ENCODE data around the gene CAPN12.

CAPN12 gene

DNA sequence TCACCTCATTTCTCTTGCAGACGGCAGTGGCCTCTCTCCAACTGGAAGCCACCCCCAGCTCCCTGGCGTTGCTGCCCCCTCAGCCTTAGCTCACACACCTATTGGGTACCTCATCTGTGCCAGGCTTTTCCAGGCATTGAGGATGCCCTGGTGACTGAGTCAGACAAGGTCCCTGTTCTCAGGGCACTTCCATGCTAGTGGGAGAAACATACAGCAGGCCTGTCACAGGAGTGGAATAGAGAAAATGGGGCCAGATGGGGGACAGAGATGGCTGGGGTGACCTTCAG is 33.9 kb downstream of the CAPN12 start:
- H3K36me3 ChIP-seq (ENCODE audit: control insufficient read depth, insufficient read depth, low read length), result peaks cover 48% of the 10 kb centered on the region
- WGBS, 2 experiments, result 92 to 95% methylated on average over 2 of the region's 2 CpGs
- H3K27ac ChIP-seq (ENCODE audit: insufficient read depth, low read depth, low read length, poor library complexity, severe bottlenecking), result no peak overlapping the region
- no peaks in the 10 kb centered on the region for H3K9me3 ChIP-seq (ENCODE audit: control insufficient read depth, low read length)
- H3K27me3 ChIP-seq (ENCODE audit: control insufficient read depth, insufficient read depth, low read length, poor library complexity, severe bottlenecking), result no peaks in the 10 kb centered on the region
- no peak overlapping the region for H3K4me3 ChIP-seq (ENCODE audit: insufficient read depth, low read depth, low read length)
- H3K4me1 ChIP-seq (ENCODE audit: control insufficient read depth, insufficient read depth, low read length), result no peaks in the 10 kb centered on the region

DNA sequence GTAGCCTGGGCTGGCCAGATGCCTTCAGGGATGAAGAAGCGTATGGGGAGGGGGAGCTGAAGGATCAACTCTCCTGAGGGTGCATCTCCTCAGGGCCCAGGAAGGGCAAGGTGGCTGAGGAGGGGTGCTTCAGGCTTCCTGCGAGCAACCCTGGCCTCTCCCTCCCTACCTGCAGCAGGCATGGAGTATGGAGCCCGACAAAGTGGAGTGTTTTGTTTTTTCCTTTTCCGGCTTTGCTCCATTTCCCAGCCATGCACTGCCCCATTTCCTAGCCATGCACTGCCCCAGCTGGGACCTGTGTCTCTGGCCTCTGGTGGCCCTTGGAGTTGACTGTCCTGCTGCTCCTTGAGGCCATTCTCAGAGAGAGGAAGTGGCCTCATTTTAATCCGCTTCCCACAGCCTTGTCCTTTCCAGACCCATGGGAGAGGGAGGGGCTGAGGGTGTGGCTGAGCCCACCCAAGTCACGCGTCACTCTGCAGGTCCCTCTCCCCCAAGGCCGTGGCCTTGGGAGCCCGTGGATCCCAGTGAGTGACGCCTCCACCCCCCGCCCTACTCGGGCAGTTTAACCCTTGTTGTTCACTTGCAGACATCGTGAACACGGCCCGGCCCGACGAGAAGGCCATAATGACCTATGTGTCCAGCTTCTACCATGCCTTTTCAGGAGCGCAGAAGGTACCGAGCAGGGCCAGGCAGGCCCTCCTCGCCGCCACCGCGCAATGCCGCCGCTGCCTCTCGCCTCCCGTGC is 34.4 kb downstream of the CAPN12 start:
- Histone ChIP-seq H3K27me3 (ENCODE audit: control insufficient read depth, insufficient read depth, low read length, poor library complexity, severe bottlenecking) (no peaks in the 10 kb centered on the region), H3K27ac (ENCODE audit: insufficient read depth, low read depth, low read length, poor library complexity, severe bottlenecking) (no peak overlapping the region), H3K9me3 (ENCODE audit: control insufficient read depth, low read length) (no peaks in the 10 kb centered on the region), H3K36me3 (ENCODE audit: control insufficient read depth, insufficient read depth, low read length) (peaks cover 50% of the 10 kb centered on the region), H3K4me1 (ENCODE audit: control insufficient read depth, insufficient read depth, low read length) (no peaks in the 10 kb centered on the region), H3K4me3 (ENCODE audit: insufficient read depth, low read depth, low read length) (no peak overlapping the region)
- WGBS, 2 experiments, result 95% methylated on average over 27 of the region's 27 CpGs

DNA sequence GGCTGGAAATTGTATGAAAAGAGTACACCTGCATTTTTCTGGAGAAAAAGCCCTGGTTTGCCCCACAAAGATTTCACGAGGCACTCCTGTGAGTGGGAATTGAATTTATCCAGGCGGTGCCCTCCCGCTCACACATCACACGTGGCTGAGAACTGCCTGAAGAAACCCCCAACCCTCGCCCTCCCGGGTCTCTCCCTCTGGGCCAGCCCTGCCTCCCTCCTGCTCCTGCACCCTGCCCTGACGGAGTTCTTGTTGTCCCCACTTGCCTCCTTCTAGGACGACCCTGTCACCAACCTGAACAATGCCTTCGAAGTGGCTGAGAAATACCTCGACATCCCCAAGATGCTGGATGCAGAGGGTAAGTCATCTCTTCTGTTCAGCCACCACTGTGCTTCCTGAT is 35.2 kb downstream of the CAPN12 start:
- 93 to 94% methylated on average over 10 of the region's 10 CpGs for WGBS, 2 experiments

DNA sequence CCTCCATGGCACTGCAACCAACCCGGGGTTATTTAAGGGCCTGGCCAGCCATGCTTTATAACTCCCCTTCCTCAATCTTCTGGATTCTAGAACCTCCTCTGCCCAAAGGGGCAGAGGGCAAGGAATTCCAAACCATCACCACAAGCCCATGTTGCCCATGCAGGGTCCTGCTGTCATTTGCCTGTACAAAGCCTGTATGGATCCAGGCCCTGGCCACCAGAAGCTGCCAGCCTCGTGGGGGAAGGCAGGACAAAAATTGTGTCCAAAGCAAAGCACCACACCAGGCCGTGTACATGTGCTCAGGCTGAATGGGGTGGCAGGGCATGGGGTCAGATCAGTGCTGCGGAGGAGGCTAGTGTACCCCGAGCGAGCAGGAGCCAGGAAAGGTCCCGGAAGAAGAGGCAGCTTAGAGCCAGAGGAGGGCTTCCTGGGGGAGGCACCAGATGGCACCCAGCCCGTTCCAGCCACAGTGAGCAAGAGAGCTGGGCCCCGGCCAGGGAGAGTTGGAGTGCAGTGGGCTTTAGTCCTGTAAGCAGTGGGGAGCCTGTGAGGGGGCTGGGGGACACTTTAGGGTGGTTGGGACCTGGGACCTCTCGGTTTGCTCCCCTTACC is 35.8 kb downstream of the CAPN12 start:
- H3K27ac ChIP-seq (ENCODE audit: insufficient read depth, low read depth, low read length, poor library complexity, severe bottlenecking), result no peak overlapping the region
- no peak overlapping the region for H3K4me3 ChIP-seq (ENCODE audit: insufficient read depth, low read depth, low read length)
- 93 to 94% methylated on average over 10 of the region's 10 CpGs for WGBS, 2 experiments
- no peaks in the 10 kb centered on the region for H3K4me1 ChIP-seq (ENCODE audit: control insufficient read depth, insufficient read depth, low read length)
- H3K27me3 ChIP-seq (ENCODE audit: control insufficient read depth, insufficient read depth, low read length, poor library complexity, severe bottlenecking), result no peaks in the 10 kb centered on the region
- H3K9me3 ChIP-seq (ENCODE audit: control insufficient read depth, low read length), result no peaks in the 10 kb centered on the region
- peaks cover 53% of the 10 kb centered on the region for H3K36me3 ChIP-seq (ENCODE audit: control insufficient read depth, insufficient read depth, low read length)

More for the DNA sequence above, 35.2 kb downstream of the CAPN12 start:
- no peak overlapping the region for H3K27ac ChIP-seq (ENCODE audit: insufficient read depth, low read depth, low read length, poor library complexity, severe bottlenecking)
- H3K4me3 ChIP-seq (ENCODE audit: insufficient read depth, low read depth, low read length), result no peak overlapping the region
- H3K27me3 ChIP-seq (ENCODE audit: control insufficient read depth, insufficient read depth, low read length, poor library complexity, severe bottlenecking), result no peaks in the 10 kb centered on the region
- H3K4me1 ChIP-seq (ENCODE audit: control insufficient read depth, insufficient read depth, low read length), result no peaks in the 10 kb centered on the region
- peaks cover 50% of the 10 kb centered on the region for H3K36me3 ChIP-seq (ENCODE audit: control insufficient read depth, insufficient read depth, low read length)
- H3K9me3 ChIP-seq (ENCODE audit: control insufficient read depth, low read length), result no peaks in the 10 kb centered on the region

DNA sequence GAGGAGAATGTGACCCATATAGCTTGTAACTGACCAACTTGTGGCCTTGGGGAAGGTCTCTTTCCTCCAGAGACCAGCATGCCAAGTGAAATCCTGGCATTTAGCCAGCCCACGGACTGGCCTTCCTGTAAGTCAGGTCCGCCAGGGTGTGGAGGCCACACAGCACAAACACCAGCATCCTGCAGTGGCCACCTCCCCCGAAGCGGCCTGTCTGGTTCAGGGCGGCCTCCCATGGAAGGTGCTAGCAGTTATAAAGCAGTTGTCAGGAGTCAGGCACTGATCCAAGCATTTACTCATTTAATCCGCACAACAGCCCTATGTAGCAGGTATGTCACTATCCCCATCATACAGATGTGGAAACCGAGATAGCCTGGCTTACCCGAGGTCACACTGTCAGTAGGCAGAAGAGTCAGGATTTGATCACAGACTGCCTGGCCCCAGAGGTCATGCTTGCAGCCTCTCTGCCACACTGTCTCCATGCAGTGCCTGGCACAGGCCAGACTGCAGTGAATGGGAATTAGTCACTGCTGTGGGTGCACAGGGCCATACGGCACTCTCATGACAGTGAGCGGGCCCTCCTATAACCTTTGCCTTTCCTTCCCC is 36.7 kb downstream of the CAPN12 start:
- no peak overlapping the region for H3K4me3 ChIP-seq (ENCODE audit: insufficient read depth, low read depth, low read length)
- no peaks in the 10 kb centered on the region for H3K4me1 ChIP-seq (ENCODE audit: control insufficient read depth, insufficient read depth, low read length)
- no peak overlapping the region for H3K27ac ChIP-seq (ENCODE audit: insufficient read depth, low read depth, low read length, poor library complexity, severe bottlenecking)
- WGBS, 2 experiments, result 94 to 99% methylated on average over 10 of the region's 10 CpGs
- H3K9me3 ChIP-seq (ENCODE audit: control insufficient read depth, low read length), result no peaks in the 10 kb centered on the region
- no peaks in the 10 kb centered on the region for H3K27me3 ChIP-seq (ENCODE audit: control insufficient read depth, insufficient read depth, low read length, poor library complexity, severe bottlenecking)
- peaks cover 60% of the 10 kb centered on the region for H3K36me3 ChIP-seq (ENCODE audit: control insufficient read depth, insufficient read depth, low read length)

DNA sequence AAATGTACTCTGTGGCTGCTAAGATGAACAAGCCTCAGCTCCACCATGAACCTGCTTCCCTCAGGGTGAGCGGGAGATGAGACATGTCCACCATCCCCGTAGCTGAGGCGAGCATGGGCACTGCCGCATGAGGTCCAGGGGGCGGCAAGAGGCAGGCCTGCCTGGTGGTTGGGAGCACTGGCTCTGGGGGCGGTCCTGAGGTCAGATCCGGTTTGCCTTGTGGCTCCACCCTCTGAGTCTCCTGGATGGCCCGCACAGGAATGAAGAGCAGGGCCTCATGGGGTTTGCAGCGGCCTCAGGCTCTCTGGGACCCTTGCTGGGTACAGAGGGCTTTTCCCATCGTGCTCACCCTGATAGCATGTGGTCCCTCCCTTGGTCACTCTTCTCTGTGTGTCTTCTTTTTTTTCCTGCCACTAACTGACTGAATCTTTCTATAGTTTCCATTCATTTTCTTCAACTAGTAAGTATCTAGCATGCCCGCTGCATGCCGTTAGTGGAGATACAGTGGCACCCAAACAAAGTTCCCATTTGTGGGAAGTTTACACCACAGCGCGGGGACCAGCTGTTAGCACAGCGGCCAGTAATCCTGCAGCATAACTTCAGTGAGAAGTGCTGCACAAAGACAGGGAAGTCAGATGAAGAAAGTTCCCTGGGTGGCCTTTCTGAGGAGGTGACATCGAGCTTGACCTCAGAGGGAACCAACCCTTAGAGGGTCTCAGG is 37.3 kb downstream of the CAPN12 start:
- Histone ChIP-seq H3K27me3 (ENCODE audit: control insufficient read depth, insufficient read depth, low read length, poor library complexity, severe bottlenecking) (no peaks in the 10 kb centered on the region), H3K27ac (ENCODE audit: insufficient read depth, low read depth, low read length, poor library complexity, severe bottlenecking) (no peak overlapping the region), H3K4me1 (ENCODE audit: control insufficient read depth, insufficient read depth, low read length) (no peaks in the 10 kb centered on the region), H3K4me3 (ENCODE audit: insufficient read depth, low read depth, low read length) (no peak overlapping the region), H3K36me3 (ENCODE audit: control insufficient read depth, insufficient read depth, low read length) (peaks cover 61% of the 10 kb centered on the region), H3K9me3 (ENCODE audit: control insufficient read depth, low read length) (no peaks in the 10 kb centered on the region)
- 86% methylated on average over 16 of the region's 16 CpGs for WGBS, 2 experiments

DNA sequence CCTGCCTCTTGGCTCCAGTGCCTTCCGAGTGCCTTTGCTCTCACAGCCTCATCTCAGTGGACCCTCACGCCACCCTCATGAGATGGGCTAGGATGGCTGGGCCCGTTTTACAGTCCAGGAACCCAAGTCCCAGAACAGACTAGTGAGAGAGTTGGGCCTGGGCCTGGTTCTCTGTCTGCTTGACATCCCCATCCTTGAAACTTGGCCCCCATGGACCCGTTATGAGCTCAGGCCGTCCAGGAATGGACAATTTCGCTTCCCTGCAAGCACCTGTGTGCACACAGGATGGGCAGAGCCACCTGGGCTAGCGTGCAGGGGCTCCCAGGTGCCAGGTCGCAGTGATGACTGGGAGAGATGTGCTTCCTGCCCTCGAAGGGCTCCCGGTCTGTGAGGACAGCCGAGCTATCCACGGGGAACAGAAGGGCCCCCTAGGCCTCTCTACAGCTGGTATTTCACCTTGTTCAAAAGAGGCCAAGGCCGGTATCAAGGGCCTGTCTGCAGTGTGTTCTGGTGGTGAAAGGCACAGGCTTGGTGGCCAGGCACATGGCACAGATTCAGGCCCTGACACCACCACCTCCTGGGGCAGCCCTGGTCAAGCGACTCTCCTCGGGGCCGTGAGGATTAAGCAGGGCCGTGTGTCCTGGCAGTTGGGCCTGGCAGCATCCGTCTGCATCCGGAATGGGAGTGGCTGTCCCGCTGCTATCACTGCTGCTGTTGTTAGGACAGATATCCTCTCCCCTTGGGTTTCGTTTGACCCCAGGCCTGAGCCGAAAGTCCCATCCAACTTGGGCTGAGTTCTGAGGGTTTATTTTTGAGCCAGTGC is 38.9 kb downstream of the CAPN12 start:
- WGBS, 2 experiments, result 95 to 96% methylated on average over 22 of the region's 22 CpGs

DNA sequence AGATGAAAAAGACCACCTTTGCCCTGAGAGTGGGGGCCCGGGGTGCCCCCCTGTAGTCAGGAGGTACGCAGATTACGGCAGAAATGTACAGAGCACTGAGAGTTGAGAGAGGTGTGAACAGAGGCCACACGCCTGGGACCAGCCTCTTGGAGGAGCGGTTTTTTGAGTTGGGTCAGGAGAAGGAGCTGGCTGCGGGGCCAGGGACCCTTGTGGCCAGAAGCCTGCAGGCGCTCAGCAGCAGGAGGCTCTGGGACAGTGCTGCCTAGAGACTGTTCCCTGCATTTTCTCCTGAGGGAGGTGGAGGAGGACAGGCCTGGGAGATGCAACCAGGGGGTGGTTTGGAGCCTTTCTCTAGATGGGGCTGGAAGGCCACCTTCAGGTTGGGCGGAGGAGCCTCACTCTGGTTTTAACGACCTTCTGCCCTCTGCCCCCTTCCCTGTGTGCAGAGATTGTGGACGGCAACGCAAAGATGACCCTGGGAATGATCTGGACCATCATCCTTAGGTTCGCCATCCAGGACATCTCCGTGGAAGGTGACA is 39.7 kb downstream of the CAPN12 start:
- H3K9me3 ChIP-seq (ENCODE audit: control insufficient read depth, low read length), result no peaks in the 10 kb centered on the region
- no peaks in the 10 kb centered on the region for H3K27me3 ChIP-seq (ENCODE audit: control insufficient read depth, insufficient read depth, low read length, poor library complexity, severe bottlenecking)
- no peak overlapping the region for H3K27ac ChIP-seq (ENCODE audit: insufficient read depth, low read depth, low read length, poor library complexity, severe bottlenecking)
- H3K4me3 ChIP-seq (ENCODE audit: insufficient read depth, low read depth, low read length), result no peak overlapping the region
- H3K4me1 ChIP-seq (ENCODE audit: control insufficient read depth, insufficient read depth, low read length), result no peaks in the 10 kb centered on the region
- 95 to 96% methylated on average over 13 of the region's 13 CpGs for WGBS, 2 experiments
- H3K36me3 ChIP-seq (ENCODE audit: control insufficient read depth, insufficient read depth, low read length), result peaks cover 59% of the 10 kb centered on the region

More for the DNA sequence above, 38.9 kb downstream of the CAPN12 start:
- Histone ChIP-seq H3K9me3 (ENCODE audit: control insufficient read depth, low read length) (no peaks in the 10 kb centered on the region), H3K36me3 (ENCODE audit: control insufficient read depth, insufficient read depth, low read length) (peaks cover 67% of the 10 kb centered on the region), H3K27me3 (ENCODE audit: control insufficient read depth, insufficient read depth, low read length, poor library complexity, severe bottlenecking) (no peaks in the 10 kb centered on the region), H3K27ac (ENCODE audit: insufficient read depth, low read depth, low read length, poor library complexity, severe bottlenecking) (no peak overlapping the region), H3K4me3 (ENCODE audit: insufficient read depth, low read depth, low read length) (no peak overlapping the region), H3K4me1 (ENCODE audit: control insufficient read depth, insufficient read depth, low read length) (no peaks in the 10 kb centered on the region)

DNA sequence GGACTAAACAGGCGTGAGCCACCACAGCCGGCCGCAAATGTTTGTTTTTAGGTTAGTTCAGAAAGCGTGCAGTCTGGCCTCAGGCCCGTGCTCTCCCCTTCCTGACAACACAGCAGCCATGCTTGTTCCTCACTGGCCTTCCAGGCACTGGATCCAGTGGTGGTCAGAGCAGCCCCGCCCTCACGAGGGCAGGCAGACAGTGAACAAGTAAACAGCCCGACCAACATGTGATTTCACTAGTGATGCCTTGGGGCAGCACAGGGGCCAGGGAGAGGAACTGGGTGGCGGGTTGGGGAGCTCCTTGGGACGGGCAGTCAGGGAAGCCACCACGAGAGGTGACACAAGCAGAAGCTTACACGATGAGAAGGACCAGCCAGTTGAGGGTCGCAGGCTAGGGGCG is 40.8 kb downstream of the CAPN12 start:
- Histone ChIP-seq H3K27ac (ENCODE audit: insufficient read depth, low read depth, low read length, poor library complexity, severe bottlenecking) (no peak overlapping the region), H3K27me3 (ENCODE audit: control insufficient read depth, insufficient read depth, low read length, poor library complexity, severe bottlenecking) (no peaks in the 10 kb centered on the region), H3K9me3 (ENCODE audit: control insufficient read depth, low read length) (no peaks in the 10 kb centered on the region), H3K4me1 (ENCODE audit: control insufficient read depth, insufficient read depth, low read length) (peaks cover 6% of the 10 kb centered on the region), H3K4me3 (ENCODE audit: insufficient read depth, low read depth, low read length) (no peak overlapping the region), H3K36me3 (ENCODE audit: control insufficient read depth, insufficient read depth, low read length) (peaks cover 51% of the 10 kb centered on the region)
- WGBS, 2 experiments, result 94 to 95% methylated on average over 14 of the region's 14 CpGs
